Heart left ventricle (tissue), 16 donors: Measurements from ENCODE around the gene BICRA. TPM values are rescaled to one million over a fixed set of nuclear protein-coding genes. Genes with fewer than 3 reads are reported as not detected.

Experiments
- ATAC-seq, 4 donors: fragments of 200-7000 bp; cut with Tn5 transposase; one replicate each; pipeline ENCODE4 v1.9.1; 2020 to 2022; ENCODE audit warnings: moderate library complexity in 4 of 4, mild to moderate bottlenecking in 3 of 4, moderate number of reproducible peaks in 1 of 4
- DNase-seq, 5 donors: peaks; one replicate each; pipeline ENCODE4 v3.0.0-alpha.2; 2020
- H3K27ac ChIP-seq, 12 donors: fragments of 200-600 bp; sonication (generic) in 4 of 12; one replicate each; pipeline versions ENCODE4 v1.5.0 to v1.8.0; 2016 to 2022; ENCODE audit warnings: mild to moderate bottlenecking in 2 of 12
- H3K27me3 ChIP-seq, 9 donors: fragments of 200-600 bp; sonication (generic) in 2 of 9; one replicate each; pipeline versions ENCODE4 v1.5.1 to v1.8.0; 2016 to 2022; ENCODE audit warnings: mild to moderate bottlenecking in 3 of 9
- H3K36me3 ChIP-seq, 9 donors: fragments of 200-600 bp; sonication (generic) in 2 of 9; one replicate each; pipeline versions ENCODE4 v1.5.0 to v1.8.0; 2018 to 2022; ENCODE audit warnings: mild to moderate bottlenecking in 2 of 9
- H3K4me1 ChIP-seq, 12 donors: fragments of 200-600 bp; sonication (generic) in 4 of 12; one replicate each; pipeline versions ENCODE4 v1.5.0 to v1.8.0; 2016 to 2022; ENCODE audit warnings: mild to moderate bottlenecking in 3 of 12
- H3K4me3 ChIP-seq, 12 donors: fragments of 200-600 bp; sonication (generic) in 4 of 12; one replicate each; pipeline versions ENCODE4 v1.5.0 to v1.8.0; 2017 to 2022; ENCODE audit warnings: mild to moderate bottlenecking in 9 of 12, moderate library complexity in 4 of 12
- H3K9me3 ChIP-seq, 12 donors: fragments of 200-600 bp; sonication (generic) in 4 of 12; one replicate each; pipeline versions ENCODE4 v1.5.0 to v1.8.0; 2016 to 2022; ENCODE audit warnings: mild to moderate bottlenecking in 1 of 12
- CTCF ChIP-seq, 12 donors: fragments of 200-600 bp; sonication (generic) in 4 of 12; IDR thresholded peaks; one replicate each; pipeline versions ENCODE4 v1.5.0 to v1.8.0; 2018 to 2022; ENCODE audit warnings: antibody characterized with exemption in 12 of 12, mild to moderate bottlenecking in 5 of 12
- POLR2A ChIP-seq, 2 donors: fragments of 450-650 bp; IDR thresholded peaks; one replicate each; pipeline ENCODE4 v1.6.1; 2017; ENCODE audit warnings: antibody characterized with exemption in 2 of 2, mild to moderate bottlenecking in 2 of 2, moderate library complexity in 2 of 2
- WGBS, 4 donors: extraction: QIAGEN DNeasy Blood & Tissue Kit in 2 of 4; methylation state at CpG; one replicate each; pipeline versions ENCODE4 v1.1.5 to v1.1.7; 2013 to 2018; 5-methylcytosine and 5-hydroxymethylcytosine counted together
- intact Hi-C, 10 donors: fragments of 100-400 bp; cut with DNase I; formaldehyde crosslinking; loops; one replicate each; pipeline versions ENCODE4 v1.11.1 to v1.14.2; 2022
- polyA plus RNA-seq, 2 donors: library from polyadenylated mRNA; stranded (reverse); fragments of 200-250 nt; gene quantifications; one replicate each; pipeline ENCODE4 v1.2.3, GENCODE V29; 2013
- total RNA-seq, 9 donors: library from RNA; depleted of rRNA in 2 of 9; stranded (reverse); fragments of >200 nt in 2 of 9; fragmentation: NEBNext Ultra II Directional in 3 of 9; extraction: Animal tissue kit (Norgen Biotek cat#: 25700) in 3 of 9; gene quantifications; one replicate each; pipeline versions ENCODE4 v1.1.0 to v1.2.4, GENCODE V29; 2016 to 2023
- donor health status: ischemic (EF 13 %, LVEDD 7.1; RV severe dilation, severe dysfunction).
- donor health status: healthy with polysubstance abuse.
- donor health status: DM: no; HTN: yes; CAD: no.
- donor health status: DM: no; HTN: no; CAD: no.
- donor health status: ischemic (EF 25% LVEDD 6.9; RV normal size, moderate dysfunction).
- donor health status: ischemic (EF 25% LVEDD 5.7; RV mildly dilated, moderate dysfunction).
- donor health status: healthy.
- donor health status: DM: yes; HTN: yes; CAD: no.
- donor health status: ischemic (EF 35%, LVEDD 5.7; RV mildly dilated, moderate dysfunction).
- donor health status: nonischemic (EF 11% LVEDD 7.7; RV severe dilation, severe dysfunction).
- donor health status: DM: yes; HTN: yes; CAD: no.
- donor health status: PGD.
- donor health status: ischemic (EF 29% LVEDD 5.4; RV normal size, mild dysfunction).
- donor health status: nonischemic (EF 23%, LVEDD 6.1; RV moderate dilation, normal function).

Gene BICRA
- total and polyA plus RNA-seq, 11 donors, result 5.3 to 14.5 (median 8.5) TPM

- WGBS, 4 donors, result 97% methylated on average over 54 to 90 of the region's 90 CpGs
- Histone ChIP-seq H3K27me3 (no peaks in the 10 kb centered on the region), H3K36me3 (peaks cover 0 to 63% (median 45%) of the 10 kb centered on the region in 9 donors), H3K9me3 (no peaks in the 10 kb centered on the region), H3K4me3 (no peak overlapping the region), H3K27ac (no peak overlapping the region), H3K4me1 (peaks cover 0 to 6% (median 0%) of the 10 kb centered on the region in 12 donors)
- DNase-seq, result peak in 1 of 5 donors; percentile 56
- intact Hi-C loops, result no loop called here
- peak in 1 of 4 donors; percentile 13 for ATAC-seq
- TF ChIP-seq CTCF (IDR thresholded peaks at IDR 0.05), result no peak
- no peak for TF ChIP-seq POLR2A (IDR thresholded peaks at IDR 0.05)
These were observed 71.3 kb downstream of the BICRA start for GRCh38 chr19:47679922-47680857.

GRCh38 chr19:47680858-47681332, 72.0 kb downstream of the BICRA start:
- ATAC-seq, result peak in 2 of 4 donors; percentile 5
- peaks cover 0 to 57% (median 43%) of the 10 kb centered on the region in 9 donors for H3K36me3 ChIP-seq
- DNase-seq, result peak in 1 of 5 donors; percentile 46
- H3K27ac ChIP-seq, result peak overlapping the region in 1 of 12 donors; percentile 1
- peaks cover 0 to 6% (median 0%) of the 10 kb centered on the region in 12 donors for H3K4me1 ChIP-seq
- no peaks in the 10 kb centered on the region for H3K9me3 ChIP-seq
- 85 to 93% (median 89%) methylated on average over 6 to 34 of the region's 34 CpGs for WGBS, 4 donors
- H3K4me3 ChIP-seq, result no peak overlapping the region
- H3K27me3 ChIP-seq, result no peaks in the 10 kb centered on the region
- TF ChIP-seq CTCF (IDR thresholded peaks at IDR 0.05) (no peak), POLR2A (IDR thresholded peaks at IDR 0.05) (no peak)
- intact Hi-C loops, result no loop called here

- TF ChIP-seq POLR2A (IDR thresholded peaks at IDR 0.05) (no peak), CTCF (IDR thresholded peaks at IDR 0.05) (no peak)
- Histone ChIP-seq H3K27ac (peak overlapping the region in 1 of 12 donors; percentile 1), H3K36me3 (peaks cover 0 to 56% (median 48%) of the 10 kb centered on the region in 9 donors), H3K9me3 (no peaks in the 10 kb centered on the region), H3K27me3 (no peaks in the 10 kb centered on the region), H3K4me1 (peaks cover 0 to 6% (median 0%) of the 10 kb centered on the region in 12 donors), H3K4me3 (no peak overlapping the region)
- intact Hi-C loops, result no loop called here
- ATAC-seq (peak in 3 of 4 donors; percentile 14 to 31 (median 22)), DNase-seq (no peak)
- 51 to 65% (median 58%) methylated on average over 6 of the region's 6 CpGs for WGBS, 4 donors
These were observed 72.5 kb downstream of the BICRA start for GRCh38 chr19:47681388-47681787.

- TF ChIP-seq POLR2A (IDR thresholded peaks at IDR 0.05), result no peak
- no peak for TF ChIP-seq CTCF (IDR thresholded peaks at IDR 0.05)
- Histone ChIP-seq H3K27ac (no peak overlapping the region), H3K4me1 (peaks cover 0 to 6% (median 0%) of the 10 kb centered on the region in 12 donors), H3K4me3 (no peak overlapping the region), H3K9me3 (no peaks in the 10 kb centered on the region), H3K36me3 (peaks cover 0 to 55% (median 44%) of the 10 kb centered on the region in 9 donors), H3K27me3 (no peaks in the 10 kb centered on the region)
- ATAC-seq (peak in 1 of 4 donors; percentile 6), DNase-seq (no peak)
- intact Hi-C loops, result no loop called here
- WGBS, 4 donors, result 92 to 97% (median 93%) methylated on average over 9 to 23 of the region's 23 CpGs
These were observed 73.0 kb downstream of the BICRA start for GRCh38 chr19:47681936-47682335.
